GM12873 (cell line): ENCODE data around the gene CDA.

Source experiments
- TF ChIP-seq, protein P1 (sequence below): IDR thresholded peaks from 2 replicates; pipeline ENCODE4 v1.5.1; 2012; ENCODE audit warnings: low read depth, mild to moderate bottlenecking, moderate library complexity, low read length, control low read depth; ENCODE audit not compliant: insufficient read depth; ENCODE audit errors: missing control alignments

The CDA gene

DNA sequence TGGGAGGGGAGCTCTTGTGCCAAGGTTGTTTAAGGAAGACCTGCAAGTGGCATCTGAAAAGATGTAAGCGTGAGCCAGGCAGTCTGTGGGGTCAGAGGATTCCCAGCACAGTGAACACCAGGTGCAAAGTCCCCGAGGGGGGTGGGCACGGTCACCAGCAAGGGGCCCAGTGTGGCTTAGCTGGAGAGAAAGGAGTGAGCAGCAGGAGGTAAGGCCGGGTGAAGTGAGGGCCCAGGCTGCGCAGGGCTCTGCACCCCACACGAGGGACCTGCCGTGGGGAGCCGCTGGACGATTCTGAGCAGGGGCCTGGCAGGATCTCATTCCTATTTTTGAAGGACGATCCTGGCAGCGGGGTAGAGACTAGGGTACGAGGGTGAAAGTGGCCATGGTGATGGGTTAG lies 68.1 kb downstream of the CDA start:
- TF ChIP-seq, protein P1, sequence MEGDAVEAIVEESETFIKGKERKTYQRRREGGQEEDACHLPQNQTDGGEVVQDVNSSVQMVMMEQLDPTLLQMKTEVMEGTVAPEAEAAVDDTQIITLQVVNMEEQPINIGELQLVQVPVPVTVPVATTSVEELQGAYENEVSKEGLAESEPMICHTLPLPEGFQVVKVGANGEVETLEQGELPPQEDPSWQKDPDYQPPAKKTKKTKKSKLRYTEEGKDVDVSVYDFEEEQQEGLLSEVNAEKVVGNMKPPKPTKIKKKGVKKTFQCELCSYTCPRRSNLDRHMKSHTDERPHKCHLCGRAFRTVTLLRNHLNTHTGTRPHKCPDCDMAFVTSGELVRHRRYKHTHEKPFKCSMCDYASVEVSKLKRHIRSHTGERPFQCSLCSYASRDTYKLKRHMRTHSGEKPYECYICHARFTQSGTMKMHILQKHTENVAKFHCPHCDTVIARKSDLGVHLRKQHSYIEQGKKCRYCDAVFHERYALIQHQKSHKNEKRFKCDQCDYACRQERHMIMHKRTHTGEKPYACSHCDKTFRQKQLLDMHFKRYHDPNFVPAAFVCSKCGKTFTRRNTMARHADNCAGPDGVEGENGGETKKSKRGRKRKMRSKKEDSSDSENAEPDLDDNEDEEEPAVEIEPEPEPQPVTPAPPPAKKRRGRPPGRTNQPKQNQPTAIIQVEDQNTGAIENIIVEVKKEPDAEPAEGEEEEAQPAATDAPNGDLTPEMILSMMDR, result no peak

DNA sequence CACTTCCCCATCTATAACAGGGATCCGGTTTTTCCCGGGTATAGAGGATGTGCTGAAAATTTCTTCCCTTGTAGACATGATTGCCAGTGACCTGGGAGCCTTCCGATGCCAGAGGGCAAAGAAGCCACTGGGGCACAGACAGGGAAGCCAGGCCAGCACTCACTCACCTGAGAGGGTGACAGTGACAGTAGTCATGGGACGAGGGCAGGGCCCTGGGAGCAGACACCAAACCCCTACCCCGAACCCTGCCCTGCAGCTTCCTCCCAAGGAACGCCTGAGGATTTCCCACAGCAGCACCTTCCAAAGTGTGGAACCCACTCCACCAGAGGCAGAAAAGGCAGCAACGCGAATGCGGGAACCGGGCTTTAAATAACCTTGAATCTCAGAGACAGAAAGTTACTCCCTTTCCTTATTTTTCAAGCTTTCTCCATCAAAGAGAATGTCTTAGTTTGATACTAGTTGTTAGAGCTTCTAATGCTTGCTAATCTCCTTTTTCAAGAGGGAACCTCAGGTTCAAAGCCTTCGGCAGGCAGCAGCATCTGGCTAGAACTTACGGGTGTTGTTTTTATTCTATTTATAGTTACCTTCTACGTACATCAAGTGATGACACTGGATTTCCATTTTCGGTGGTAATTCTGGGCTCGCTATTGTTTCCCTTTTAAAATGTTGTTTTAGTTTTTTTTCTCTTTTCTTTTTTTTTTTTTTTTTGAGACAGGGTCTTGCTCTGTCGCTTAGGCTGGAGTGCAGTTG lies 69.4 kb downstream of the CDA start:
- TF ChIP-seq, protein P1, result no peak

DNA sequence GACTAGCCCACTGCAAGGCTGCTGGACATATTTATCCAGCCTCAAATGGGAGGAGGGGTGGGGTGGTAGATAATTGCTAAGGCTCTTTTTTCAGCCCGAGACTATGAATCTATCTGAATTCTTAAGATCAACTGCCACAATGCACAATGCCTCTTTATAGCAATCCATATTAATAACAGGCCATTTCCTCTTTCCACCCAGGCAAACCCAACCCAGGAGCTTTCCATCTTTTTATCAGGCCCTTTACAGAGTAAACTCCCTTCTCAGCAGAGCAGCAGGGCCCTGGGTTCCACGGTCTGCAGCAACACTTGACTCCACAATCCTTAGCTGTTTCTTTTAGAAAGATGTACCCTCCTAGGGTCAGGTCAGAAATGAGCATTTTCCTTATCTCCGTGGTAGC lies 71.5 kb downstream of the CDA start:
- TF ChIP-seq, protein P1, result no peak

DNA sequence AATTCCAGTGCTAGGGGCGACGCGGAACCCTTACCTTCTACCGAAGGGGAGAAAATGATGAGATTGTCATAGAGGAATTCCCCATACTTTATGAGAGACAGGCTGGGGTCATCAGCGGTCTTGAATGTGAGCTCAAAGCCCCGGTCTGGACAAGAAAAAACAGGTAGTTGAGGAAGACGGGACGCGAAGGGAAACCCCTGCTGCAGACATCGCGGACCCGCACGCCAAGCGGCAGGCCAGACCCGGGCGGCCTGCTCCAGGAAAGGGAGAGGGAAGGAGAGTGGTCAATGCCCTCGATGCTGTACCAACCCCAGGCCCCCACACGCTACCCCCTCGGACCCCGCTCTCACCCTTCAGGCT lies 71.9 kb downstream of the CDA start:
- TF ChIP-seq, protein P1, result no peak

DNA sequence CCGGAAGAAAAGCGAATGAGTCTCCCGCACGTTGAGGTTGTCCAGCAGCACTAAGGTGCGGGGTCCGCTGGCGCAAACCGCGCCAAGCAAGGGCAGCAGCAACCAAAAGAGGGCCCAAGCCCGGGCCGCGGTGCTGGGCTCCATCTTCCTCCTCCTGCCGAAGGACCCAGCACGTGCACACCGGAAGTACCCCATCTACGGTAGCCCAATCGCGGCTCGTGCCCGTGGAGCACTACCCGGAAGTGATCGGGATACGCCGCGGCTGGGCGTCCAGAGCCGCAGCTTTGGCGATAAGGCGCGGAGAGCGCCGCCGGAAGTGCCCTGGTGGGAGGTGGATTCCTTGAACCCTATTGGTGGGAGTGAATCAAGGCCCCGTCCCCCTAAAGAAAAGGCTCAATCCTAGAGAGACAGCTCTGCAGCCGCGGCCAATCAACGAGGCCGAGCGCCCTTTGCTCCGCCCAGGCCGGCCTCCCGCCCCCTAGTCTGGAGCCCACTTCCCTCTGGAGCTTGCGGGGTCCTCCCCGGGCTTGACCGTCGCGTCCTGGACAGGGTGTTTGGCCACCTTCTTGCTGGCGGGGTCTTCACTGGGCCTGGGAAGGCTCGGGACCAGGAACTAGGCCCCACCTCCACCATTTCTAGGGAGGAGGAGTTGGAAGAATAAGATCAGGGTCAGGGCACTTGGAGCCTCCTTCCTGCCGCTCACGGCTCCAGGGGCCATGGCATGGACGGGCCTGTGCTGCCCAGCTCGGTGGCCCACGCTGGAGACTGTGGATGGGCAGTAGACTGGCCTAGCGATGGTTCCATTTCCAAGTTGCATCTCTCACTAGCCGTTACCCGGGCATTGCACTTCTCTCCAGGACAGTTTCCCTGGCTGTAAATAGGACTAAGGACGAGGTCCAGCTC lies 72.6 kb downstream of the CDA start, which contains the start of gene DDOST:
Gene DDOST (minus strand): TSS at position 163 of the 903 bp plus-strand sequence. CDS start 19 bp downstream, at position 144.
- TF ChIP-seq, protein P1, result peak; percentile 49

DNA sequence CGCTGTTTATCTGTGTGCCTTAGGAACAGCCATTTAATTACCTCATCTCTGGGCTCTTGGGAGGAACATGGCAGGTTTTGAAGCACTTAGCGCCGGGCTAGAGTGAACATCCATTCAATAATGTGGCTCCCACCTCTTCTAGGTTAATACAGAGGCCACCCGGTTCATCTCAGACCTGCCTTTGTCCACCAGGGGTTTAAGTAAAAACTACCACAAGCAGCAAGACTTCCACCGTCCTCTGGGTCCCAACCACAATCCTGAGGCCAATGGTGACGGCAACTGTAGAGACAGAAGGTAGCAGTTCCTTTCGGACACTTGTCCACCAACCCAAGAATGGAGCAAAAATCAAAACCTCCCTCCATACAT lies 73.2 kb downstream of the CDA start:
- TF ChIP-seq, protein P1, result no peak

DNA sequence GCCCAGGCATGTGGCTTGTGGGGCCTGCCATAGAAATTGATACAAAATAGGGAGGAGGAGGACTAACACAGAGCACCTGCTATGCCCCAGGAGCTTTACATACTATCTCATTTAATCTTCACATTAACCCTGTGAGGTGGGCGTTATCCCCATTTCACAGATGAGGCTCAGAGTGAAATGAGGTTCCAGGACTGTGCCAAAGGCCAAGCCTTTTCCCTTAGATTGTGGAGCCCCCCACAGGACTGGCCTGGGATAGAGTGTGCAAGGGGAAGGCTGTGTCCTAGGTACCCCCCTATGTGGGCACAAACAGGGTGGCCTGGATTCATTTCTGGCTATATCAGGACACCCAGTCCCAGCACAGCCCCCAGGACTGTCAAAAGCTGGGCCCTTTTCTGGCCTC lies 74.5 kb downstream of the CDA start:
- TF ChIP-seq, protein P1, result no peak
